GM08714 (cell line): ENCODE measurements around the gene PARP9.

Source experiments
- H3K4me3 ChIP-seq: fragments of 200-500 bp; sonication (Bioruptor generic); 2 replicates; pipeline ENCODE4 v1.5.1; 2014; ENCODE audit warnings: mild to moderate bottlenecking, low read length, inconsistent platforms
- ZNF274 ChIP-seq: IDR thresholded peaks from 2 replicates; pipeline ENCODE4 v1.6.1; 2012; ENCODE audit warnings: mild to moderate bottlenecking, low read depth, low read length

Gene PARP9

DNA sequence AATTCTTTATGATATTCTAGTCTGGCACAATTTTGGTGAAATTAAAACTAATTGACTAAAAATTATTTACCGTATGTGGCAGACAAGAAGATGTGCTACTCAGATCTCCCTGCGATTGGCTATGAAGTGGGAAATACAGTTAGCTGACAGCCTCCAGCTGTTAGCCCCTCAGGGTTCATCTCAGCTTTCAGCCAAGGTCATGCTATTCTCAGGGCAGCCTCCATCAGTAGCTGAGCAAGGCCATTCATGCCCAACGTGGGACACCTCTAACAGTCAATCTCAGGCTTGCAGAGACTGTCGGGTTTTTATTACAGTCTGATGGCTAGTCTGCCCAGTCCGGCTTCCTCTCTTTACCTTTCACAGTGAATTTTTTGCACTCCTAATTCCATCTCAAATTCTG is 6.7 kb downstream of the PARP9 start:
- TF ChIP-seq ZNF274, result no peak
- no peak overlapping the region for H3K4me3 ChIP-seq

DNA sequence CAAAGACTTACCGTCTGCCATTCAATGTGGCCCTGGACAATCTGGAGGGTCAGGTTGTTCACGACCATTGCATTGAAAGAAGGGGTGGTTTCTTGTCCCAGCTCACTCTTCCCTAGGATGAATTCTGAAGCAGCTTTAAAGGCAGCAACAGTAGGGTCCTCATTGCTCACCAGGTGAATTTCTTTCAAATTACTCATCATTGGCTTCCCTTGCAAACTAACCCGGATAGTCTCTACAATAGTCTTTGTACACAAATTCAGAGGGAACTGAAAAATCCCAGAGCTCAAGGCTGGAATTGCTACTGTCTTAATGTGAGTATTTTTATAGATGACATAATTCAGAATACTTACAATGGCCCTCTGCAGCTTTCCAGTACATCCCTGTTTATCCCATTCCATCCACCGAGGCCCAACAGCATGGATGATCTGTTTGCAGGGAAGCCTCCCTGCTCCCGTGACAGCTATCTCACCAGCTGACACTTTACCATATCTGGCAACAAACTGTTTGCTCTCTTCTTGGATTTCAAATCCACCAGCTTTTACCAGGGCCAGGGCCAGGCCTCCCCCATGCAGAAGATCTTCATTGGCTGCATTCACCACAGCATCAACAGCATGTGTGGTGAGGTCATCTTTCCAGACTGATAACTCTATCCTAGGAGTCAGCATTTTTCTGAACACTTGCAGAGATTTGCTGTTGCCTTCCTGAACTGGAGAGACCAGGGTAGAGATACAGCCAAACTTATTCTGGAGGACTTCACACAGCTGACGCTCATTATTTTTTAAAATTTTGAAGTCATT is 8.6 kb downstream of the PARP9 start:
- no peak overlapping the region for H3K4me3 ChIP-seq
- no peak for TF ChIP-seq ZNF274

DNA sequence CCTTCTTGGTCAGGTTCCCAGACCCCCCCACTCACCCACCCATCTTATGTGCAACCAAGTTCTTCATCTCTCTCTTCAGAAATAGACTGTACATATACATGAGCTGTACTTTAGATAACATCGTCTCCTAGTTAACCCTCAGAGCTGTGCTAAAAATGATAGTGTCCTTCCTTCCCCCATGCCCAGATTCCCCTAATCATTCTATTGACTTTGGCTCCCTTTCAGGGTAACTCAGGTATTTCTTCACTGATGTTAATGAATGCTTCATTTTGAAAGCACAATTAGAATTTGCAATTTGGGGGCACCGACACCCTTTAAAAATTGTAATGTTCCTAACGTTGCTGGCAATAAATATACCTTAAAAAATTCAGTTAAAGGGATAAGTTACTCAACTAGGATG is 10.9 kb downstream of the PARP9 start:
- H3K4me3 ChIP-seq, result no peak overlapping the region
- no peak for TF ChIP-seq ZNF274

DNA sequence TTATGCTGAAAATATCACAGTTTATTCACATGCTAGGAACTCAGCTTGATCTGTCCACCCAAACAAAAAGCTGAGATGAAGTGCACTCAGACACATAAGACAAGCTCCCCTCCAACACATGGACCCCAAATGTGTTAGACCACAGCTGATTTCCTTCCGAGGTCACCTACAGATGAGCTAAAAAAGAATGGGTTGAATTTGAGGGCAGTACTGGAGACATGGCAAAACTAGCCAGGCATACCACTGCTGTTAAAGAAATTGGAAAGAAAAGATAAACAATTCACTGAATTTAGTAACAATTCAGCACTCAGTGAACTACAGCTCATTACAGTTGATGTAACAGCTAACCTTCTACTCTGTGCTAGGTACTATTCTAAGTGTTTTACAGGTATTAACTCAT is 15.5 kb downstream of the PARP9 start:
- no peak for TF ChIP-seq ZNF274
- no peak overlapping the region for H3K4me3 ChIP-seq

DNA sequence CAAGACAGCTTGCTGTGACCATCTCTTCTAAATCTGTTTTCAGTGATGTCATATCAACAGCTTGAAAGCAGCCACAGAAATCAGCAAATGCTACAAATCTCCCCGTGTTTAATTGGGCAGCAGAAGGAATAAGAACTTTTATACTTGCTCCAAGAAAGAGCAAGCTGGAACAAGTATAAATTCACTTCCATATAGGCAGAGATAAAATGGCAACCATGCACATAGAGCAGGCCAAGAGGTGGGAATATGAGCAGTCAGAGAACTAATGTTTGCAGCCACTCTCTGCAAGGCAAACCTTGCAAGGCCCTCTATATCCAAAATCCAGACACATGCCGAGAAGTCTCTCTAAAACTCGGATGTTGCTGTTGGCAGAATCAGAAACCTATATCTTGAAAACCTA is 16.0 kb downstream of the PARP9 start:
- no peak overlapping the region for H3K4me3 ChIP-seq
- no peak for TF ChIP-seq ZNF274

DNA sequence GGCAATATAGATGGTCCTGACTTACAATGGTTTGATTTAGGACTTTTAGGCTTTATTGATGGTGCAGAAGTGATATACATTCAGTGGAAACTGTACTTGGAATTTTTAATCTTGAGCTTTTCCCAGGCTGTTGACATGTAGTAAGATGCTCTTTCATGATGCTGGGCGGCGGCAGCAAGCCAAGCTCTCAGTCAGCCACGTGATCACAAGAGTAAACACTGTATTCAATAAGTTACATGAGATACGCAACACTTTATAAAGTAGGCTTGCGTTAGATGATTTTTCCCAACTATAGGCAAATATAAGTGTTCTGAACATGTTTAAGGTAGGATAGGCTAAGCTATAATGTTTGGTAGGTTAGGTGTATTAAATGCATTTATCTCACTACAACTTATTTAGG is 17.9 kb downstream of the PARP9 start:
- no peak overlapping the region for H3K4me3 ChIP-seq
- no peak for TF ChIP-seq ZNF274

DNA sequence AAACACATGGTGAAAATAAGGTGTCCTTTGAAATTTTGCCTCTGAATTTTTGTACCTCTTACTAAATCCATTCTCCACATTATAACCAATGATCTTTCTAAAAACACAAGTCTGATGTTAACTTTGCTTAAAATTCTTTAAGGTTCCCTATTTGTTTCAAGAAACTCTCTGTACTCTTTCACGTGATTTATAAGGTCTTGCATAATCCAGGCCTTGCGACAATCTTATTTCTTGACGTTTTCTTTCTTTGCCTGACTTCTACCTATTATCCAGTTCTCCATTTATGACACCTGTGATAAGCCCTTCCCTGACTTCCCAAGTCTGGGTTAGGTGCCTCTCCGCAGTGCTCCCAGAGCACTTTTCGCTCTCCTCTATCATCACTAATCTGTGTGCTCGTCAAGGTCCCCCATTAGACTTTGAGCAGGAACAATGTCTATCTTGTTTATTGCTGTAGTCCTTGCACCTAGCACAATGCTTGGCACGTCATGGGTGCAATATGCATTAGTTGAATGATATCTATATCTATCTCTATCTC is 25.1 kb downstream of the PARP9 start:
- no peak overlapping the region for H3K4me3 ChIP-seq
- TF ChIP-seq ZNF274, result no peak

DNA sequence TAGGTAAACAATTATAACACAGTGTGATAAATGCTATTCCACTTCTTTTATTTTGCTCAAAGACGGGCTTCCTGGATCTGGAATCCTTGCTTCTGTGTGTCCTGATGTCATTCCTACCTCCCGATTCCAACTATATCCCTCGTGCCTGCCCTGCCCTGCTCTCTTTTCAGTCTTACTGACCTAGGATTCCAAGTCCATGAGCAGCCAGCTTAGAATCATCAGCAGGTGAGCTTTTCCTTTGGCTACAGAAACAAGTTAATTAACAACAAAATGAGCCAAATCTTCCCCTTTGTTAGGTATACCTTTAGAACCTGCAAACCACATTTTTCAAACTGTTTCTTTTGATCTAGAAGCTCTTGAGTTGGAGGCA is 27.5 kb downstream of the PARP9 start:
- no peak for TF ChIP-seq ZNF274
- no peak overlapping the region for H3K4me3 ChIP-seq

DNA sequence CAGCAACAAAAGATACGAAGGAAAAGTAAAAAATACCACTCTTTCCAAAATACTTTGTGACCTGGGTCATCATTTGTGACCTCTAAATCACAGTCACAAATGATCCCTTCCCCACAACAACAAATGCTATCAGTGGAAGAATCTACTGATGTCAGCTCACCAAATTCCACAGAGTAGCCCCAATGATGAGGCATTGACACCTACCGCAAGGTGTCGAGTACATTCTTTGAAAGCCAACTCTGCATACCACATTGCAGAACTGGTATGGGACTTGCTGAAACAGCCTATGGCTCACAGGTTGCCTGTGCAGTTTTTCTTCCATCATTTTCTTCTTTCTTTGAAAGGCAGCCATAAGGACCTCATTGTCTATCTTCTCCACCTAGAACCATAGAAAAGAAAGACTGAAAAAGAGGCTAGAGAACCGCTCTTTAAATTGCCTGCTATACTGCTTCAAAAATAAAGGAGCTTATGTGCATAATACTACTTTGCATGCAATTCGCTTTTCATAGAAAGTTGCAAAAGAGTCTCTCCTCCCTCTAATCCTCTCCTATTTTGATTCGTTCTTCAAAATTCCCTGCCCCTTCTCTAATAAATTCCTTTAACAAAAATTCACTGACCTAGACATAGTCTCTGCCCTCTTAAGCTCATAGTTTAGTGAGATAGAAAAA is 28.0 kb downstream of the PARP9 start:
- TF ChIP-seq ZNF274, result no peak
- H3K4me3 ChIP-seq, result no peak overlapping the region

DNA sequence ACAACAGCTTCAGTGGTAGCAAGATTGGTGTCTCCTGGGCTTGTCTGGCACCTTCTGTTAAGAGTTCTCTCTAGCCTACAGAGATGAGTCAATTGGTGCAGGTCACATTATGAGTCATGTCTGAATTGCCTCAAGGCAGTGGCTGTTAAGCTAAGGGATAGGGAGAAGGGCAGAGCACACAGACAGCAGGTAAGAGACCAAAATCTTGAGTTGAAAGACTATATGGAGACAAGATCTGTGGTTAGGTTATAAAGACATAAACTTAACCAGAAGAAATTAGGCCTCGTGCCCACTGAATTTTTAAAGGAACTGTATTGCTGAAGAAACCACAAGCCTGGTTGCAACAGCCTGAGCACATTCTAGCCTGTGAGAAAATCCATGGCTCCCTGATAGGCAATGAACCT is 30.2 kb downstream of the PARP9 start:
- no peak for TF ChIP-seq ZNF274

DNA sequence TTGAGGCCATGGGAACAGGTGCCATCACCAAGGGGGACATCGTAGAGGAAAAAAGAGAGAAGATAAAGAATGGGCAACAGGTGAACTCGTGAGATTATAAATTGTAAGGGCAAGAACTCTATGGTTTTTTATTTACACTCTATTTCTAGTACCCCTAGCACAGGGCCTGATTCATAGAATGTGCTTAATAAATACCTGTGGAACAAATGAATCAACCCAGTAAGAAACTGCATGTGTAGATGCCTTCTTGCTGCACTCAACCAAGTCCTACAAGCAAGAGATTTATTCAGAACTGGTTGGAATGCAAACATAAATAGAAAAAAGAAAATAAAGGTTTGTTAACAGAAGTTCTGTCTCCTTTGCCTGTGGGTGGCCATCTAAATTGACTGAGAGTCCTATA is 30.6 kb downstream of the PARP9 start:
- H3K4me3 ChIP-seq, result no peak overlapping the region
- no peak for TF ChIP-seq ZNF274

More for the DNA sequence above, 30.2 kb downstream of the PARP9 start:
- no peak overlapping the region for H3K4me3 ChIP-seq

DNA sequence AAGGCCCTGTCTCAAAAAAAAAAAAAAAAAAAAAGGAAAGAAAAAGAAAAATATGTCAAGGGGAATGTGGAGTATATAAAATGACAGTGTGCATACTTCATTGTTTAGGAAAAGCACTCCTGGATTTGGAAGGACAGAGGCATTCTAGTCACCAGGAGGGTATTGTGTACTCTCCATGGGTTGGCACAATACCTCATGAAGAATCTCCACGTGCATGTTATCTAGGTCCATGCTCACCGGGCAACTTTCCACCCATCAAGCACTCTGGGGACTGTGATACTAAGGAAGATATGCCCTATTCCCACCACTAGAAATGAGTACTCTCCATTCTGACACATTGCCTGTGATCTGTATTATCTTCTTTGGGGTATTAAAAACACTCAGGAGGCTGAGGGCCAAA is 33.9 kb downstream of the PARP9 start:
- no peak for TF ChIP-seq ZNF274
- H3K4me3 ChIP-seq, result no peak overlapping the region

DNA sequence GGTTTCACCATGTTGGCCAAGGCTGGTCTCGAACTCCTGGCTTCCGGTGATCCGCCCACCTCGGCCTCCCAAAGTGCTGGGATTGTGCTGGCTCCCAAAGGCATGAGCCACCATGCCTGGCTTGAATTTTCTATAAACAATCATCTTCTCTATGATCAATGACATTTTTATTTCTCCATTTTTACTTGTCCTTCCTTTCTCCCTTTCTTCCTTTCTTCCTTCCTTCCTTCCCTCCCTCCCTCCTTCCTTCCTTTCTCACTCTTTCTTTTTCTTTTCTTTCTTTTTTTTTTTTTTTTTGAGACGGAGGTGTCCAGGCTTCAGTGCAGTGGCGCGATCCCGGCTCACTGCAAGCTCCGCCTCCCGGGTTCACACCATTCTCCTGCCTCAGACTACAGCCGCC is 40.8 kb downstream of the PARP9 start:
- TF ChIP-seq ZNF274, result no peak
- H3K4me3 ChIP-seq, result no peak overlapping the region

DNA sequence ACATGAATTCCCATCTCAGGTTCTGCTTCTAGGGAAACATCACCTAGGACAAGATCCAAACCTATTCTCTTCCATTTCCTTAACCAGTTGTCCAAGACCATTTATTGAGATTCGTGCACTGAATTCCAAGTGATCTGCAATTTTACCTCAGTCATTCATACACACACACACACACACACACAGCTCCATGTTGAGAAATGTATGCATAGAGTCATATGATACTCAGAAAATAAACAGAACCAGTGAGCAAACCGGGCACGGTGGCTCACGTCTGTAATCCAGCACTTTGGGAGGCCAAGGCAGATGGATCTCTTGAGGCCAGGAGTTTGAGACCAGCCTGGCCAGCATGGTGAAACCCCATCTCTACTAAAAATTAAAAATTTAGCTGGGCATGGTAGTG is 43.2 kb downstream of the PARP9 start:
- no peak for TF ChIP-seq ZNF274

DNA sequence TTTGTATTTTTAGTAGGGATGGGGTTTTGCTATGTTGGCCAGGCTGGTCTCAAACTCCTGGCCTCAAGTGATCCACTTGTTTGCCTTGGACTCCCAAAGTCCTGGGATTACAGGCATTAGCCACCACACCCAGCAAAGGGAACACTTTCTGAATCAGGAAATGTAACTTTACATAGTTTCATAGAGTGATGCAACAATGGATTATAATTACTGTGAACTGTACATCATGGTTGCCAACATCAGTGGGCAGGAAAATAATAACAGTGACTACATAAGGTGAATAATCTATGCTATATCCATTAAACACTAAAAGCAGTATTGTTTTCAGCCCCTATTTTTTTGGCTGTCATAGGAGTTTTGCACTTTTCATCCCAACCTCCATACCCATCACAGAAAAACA is 44.4 kb downstream of the PARP9 start:
- TF ChIP-seq ZNF274, result no peak
- H3K4me3 ChIP-seq, result no peak overlapping the region

More for the DNA sequence above, 43.2 kb downstream of the PARP9 start:
- no peak overlapping the region for H3K4me3 ChIP-seq
